Dermis microvascular lymphatic vessel endothelial cell (primary cell): ENCODE data around the gene POPDC2. TPM values are rescaled to one million over a fixed set of nuclear protein-coding genes. Genes with fewer than 3 reads are reported as not detected.
"Not testable (repeated sequence)": the region's sequence is repeated elsewhere in the genome, so short reads cannot be mapped to it uniquely, and the experiment has no call there.

Experiments used
- DNase-seq, 2 donors: peaks; one replicate each; pipeline versions ENCODE4 v3.0.0 to v3.0.0-alpha.2; 2010; ENCODE audit warnings: low read depth in 2 of 2
- total RNA-seq: library from RNA; depleted of rRNA; stranded (reverse); fragments of >200 nt; gene quantifications from 2 replicates; pipeline ENCODE4 v1.2.1, GENCODE V29; 2014

The POPDC2 gene
- total RNA-seq, 1 donor from 2014 or later: 0.26 TPM

DNA sequence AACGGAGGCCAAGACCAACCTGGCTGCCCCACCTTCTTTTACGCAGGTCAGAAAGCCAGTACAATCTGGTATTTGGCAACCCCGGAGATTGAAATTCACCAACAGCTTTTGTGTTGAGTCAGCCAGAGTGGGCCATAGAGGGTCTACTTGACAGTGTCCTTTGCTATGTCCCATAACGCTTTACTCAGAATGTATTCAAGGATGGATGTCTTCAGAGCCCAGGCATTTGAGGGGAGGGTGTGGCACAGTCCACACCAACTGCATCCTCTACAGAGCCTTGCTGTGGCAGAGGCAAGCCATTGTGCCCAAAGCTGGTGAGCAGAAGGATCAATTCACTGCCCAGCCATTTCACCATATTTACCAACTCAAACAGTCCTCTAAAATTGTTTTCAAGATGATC, 44.3 kb downstream of the POPDC2 start:
- no peak for DNase-seq

DNA sequence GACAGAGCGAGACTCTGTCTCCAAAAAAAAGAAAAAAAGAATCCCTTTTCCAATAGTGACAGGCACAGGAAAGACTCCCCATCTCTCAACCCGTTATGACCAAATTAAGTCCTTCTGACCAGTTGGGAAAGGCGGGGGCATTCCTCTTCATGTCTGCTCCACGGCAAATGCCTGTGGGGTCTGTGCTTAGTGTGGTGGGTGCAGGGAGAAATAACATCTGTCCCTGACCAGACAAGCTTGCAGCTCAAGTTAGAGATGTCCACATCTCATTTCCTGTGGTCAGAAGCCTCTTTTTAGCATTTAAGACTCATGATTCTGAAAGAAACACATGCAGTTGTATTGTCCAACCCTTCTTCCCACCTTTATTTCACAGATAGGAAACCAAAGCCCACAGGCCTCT, 46.5 kb downstream of the POPDC2 start:
- DNase-seq: no peak

DNA sequence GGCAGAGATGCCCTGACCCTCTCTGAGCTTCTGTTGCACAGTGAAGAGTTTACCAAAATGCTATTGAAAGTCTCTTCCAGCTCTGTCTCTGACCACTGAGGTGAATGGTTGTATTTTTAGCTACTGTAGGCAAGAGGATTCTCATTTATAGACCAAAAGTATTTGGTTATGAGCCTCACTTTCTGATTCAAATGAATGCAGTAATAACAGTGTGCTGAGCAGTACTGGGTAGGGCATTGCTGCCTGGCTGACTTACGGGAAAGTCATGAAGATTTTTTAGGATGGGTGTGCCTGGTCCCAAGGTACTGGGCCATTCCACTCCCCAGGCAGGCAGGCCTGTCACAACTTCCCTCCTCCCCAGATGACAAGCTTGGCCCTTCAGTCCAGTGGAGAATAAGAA, 47.2 kb downstream of the POPDC2 start:
- DNase-seq: no peak

DNA sequence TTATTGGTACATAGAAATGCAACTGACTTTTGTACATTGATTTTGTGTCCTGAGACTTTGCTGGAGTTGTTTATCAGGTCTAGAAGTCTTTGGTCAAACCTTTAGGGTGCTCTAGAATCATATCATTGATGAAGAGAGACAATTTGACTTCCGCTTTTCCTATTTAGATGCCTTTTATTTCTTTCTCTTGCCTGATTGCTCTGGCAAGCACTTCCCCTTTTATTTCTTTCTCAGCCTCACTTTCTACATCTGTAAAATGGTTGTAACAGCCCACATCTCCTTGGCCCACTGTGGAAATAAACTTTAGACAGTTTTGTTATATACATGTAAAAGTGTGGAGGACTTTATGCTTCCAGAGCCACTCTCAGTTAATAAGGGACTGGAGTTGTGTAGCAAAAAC, 48.7 kb downstream of the POPDC2 start:
- no peak for DNase-seq

DNA sequence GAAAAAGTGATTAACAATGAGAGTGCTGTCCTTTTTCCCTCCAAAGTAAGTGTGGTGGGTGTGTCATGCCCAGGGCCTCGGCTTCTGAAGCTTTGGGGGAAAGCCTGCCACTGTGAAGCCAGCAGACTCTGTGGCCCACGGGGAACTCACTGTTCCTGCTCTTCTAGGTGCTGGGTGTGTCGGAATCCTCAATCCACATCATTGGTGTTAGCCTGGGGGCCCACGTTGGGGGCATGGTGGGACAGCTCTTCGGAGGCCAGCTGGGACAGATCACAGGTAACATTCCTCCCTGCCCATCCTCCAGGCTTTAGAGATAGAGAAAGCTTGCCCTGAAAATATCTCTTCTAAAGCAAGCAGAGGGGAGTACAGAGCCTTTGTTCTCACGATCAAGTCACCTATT, 51.1 kb downstream of the POPDC2 start:
- DNase-seq: no peak

GRCh38 chr3:119608405-119609000, 51.9 kb downstream of the POPDC2 start:
- DNase-seq: no peak

DNA sequence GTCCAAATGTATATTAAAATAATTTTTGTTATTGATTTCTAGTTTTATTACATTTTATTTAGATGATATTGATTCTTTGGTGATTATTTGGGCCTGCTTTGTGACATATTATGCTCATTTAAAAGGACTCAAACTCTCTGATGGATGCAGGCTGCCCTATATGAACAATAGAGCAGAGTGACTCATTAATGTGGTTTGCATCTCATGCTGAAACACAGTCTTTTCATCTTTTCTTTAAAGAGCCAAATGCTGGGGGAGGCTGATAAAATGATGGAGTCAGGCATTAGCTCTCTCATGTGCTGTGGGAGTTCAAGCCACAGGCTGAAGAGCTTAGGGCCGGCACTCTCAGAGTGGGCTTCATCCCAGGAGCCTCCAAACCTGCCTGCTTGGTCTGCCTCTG, 55.5 kb downstream of the POPDC2 start:
- DNase-seq: peak in 1 of 2 donors; percentile 23

DNA sequence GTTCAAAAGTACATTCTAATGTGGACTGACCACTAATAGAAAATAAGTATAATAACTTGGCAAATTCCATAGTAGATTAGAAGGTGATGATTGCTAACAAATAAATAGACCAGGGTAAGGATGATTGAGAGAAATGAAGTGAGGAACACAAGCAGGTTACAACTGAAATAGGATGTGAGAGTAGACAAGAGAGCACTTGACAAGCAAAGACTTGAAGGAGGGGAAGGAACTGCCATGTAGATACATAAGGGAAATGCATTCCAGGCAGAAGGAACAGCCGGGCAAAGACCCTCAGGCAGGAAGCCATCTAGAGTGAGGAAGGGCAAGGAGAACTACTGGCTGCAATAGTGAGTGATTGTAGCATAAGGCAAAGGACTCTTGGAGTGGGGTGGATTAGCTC, 57.7 kb downstream of the POPDC2 start:
- no peak for DNase-seq

GRCh38 chr3:119601154-119601553, 59.2 kb downstream of the POPDC2 start:
- DNase-seq: no peak

DNA sequence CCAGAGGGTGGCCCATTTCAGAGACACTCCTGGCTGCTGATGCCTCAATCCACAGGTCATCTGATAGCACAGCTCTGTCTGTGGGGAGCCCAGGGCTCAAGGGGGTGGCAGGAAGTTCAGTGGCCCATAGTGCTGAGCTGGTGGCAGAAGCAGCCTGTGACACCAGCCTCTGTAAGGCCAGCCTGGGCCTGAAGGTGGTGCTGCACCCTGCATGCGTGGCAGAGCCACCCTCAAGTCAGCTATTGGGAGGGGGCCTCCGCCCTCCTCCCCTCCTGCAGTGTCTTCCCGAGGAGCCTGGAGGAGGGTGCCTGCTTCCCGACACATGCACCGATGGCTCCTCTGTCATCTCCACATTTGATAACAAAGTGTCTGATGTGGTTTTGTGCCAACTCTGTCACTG, 59.7 kb downstream of the POPDC2 start:
- DNase-seq: peak in 1 of 2 donors; percentile 14

DNA sequence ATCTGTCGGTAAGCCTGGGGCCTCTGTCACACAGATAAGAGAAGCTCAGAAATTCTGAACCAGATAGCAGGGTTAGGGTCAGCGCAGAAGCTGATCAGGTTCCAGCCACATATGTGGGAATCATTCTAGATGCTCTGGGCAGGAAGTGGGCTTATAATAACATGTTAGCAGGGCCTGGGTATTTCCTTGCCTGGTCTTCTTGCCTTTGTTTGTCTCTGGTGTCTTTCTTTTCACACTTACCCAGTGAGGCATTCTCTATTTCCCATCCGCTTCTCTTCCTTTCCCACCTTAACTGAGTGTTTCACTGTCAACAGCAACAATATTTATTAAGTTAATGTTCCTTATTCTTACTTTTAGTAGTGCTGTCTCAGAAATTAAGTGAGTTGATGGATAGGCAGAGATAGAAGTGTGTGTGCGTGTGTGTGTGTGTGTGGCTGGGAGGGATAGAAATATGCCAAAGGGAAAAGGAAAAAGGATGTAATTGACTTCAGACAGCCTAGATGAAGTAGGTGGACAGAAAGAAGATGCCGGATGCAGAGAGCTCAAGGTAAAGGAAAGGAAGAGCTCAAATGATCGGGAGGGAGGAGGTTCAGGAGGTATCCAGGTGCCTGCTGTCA, 60.7 kb downstream of the POPDC2 start:
- DNase-seq: no peak

GRCh38 chr3:119598410-119599098, 61.8 kb downstream of the POPDC2 start:
- no peak for DNase-seq

- peak; percentile 50 to 51 for DNase-seq
Observed at GRCh38 chr3:119597548-119598288, 62.7 kb downstream of the POPDC2 start, which contains the start of gene PLA1A. TSS of gene PLA1A (plus strand) at chr3:119597885. CDS start at chr3:119597914, 29 bp downstream.

DNA sequence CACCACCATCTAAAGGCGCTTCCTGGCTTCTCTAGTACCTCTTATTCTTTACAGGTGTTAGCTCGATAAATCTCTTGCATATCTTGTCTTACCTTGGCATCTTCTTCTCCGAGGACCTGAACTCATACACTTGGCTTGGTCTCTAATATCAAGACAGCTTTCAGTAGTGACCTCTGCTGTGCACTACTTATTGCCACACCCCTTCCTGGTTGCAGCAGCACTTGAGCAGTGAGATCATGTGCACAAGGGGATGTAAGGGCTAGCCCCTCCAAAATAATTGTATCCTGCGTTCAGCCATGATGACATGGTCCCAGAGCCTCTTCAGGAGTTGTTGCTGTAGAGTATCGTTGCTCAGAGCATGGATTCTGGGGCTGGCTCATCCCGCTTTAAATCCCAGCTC, 64.0 kb downstream of the POPDC2 start:
- DNase-seq: no peak

GRCh38 chr3:119595639-119596334, 64.6 kb downstream of the POPDC2 start:
- DNase-seq: no peak

- DNase-seq: not testable (repeated sequence)
Observed at GRCh38 chr3:119594929-119595328, 65.5 kb downstream of the POPDC2 start.

DNA sequence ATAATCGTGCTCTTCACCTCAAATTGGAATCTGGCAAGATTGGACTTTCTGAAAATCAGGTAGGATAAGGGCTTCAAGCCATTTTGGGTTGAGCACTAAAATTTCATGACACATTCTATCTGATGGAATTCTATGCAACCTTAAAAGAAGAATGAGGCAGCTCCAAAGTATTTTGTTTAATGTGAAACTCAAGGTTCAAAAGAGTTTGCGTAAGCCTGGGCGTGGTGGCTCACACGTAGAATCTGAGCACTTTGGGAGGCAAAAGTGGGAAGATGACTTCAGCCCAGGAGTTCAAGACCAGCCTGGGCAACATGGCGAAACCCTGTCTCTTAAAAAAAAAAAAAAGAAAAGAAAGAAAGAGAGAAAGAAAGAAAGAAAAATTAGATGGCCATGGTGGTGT, 66.3 kb downstream of the POPDC2 start:
- no peak for DNase-seq

- no peak for DNase-seq
Observed at GRCh38 chr3:119592861-119593260, 67.5 kb downstream of the POPDC2 start.
